ENCODE data around the gene TSG101.

- TF ChIP-seq TAF1 (conservative IDR thresholded peaks at IDR 0.05) (no peak), RAD21 (IDR thresholded peaks at IDR 0.05) (no peak), CTCF (IDR thresholded peaks at IDR 0.05; ENCODE audit: low read depth, low read length, missing input control) (no peak), REST (IDR thresholded peaks at IDR 0.05) (no peak), NR2F2 (IDR thresholded peaks at IDR 0.05) (no peak), MAX (IDR thresholded peaks at IDR 0.05) (no peak), HNF4A (conservative IDR thresholded peaks at IDR 0.05) (no peak), FOXA1 (IDR thresholded peaks at IDR 0.05) (no peak)
Observed at GRCh38 chr11:18455686-18456372, 70.9 kb downstream of the TSG101 start, which contains the start of gene LDHAL6A.

Measured in liver (tissue), 3 donors.